OCI-LY7 (cell line): ENCODE results near the gene ATP2C2. TPM values are rescaled to one million over a fixed set of nuclear protein-coding genes. Genes with fewer than 3 reads are reported as not detected.
"Not testable (repeated sequence)": the region's sequence is repeated elsewhere in the genome, so short reads cannot be mapped to it uniquely, and the experiment has no call there.

Experiments
- BruUV-seq: library from RNA; stranded (reverse); fragments of 400-500 nt; replicated peaks from 2 replicates; lab custom pipeline; 2021; lab: Mats Ljungman, UMichigan
- CTCF ChIA-PET: fragments of 300-600 bp; sonication (Branson Sonifier 250); formaldehyde crosslinking; loops from one replicate; lab custom pipeline; 2022; ENCODE audit warnings: antibody characterized with exemption; ENCODE audit not compliant: unreplicated experiment; lab: Charles Lee
- POLR2A ChIA-PET: fragments of 300-600 bp; sonication (Branson Sonifier 250); formaldehyde crosslinking; loops from one replicate; lab custom pipeline; 2022; ENCODE audit warnings: antibody characterized with exemption; lab: Charles Lee
- DNase-seq: peaks from one replicate; pipeline ENCODE4 v3.0.0-alpha.2; 2015; ENCODE audit warnings: low spot score
- H2AFZ ChIP-seq: fragments of 200-600 bp; sonication (generic), shearing (Covaris generic); 2 replicates; pipeline ENCODE4 v1.6.1; 2014; ENCODE audit warnings: mild to moderate bottlenecking, antibody characterized with exemption, low read length, moderate library complexity
- H3K27ac ChIP-seq: fragments of 200-600 bp; sonication (generic); 2 replicates; pipeline ENCODE4 v1.5.1; 2014; ENCODE audit warnings: mixed run types, low read depth, mild to moderate bottlenecking, moderate library complexity, low read length, inconsistent platforms; ENCODE audit not compliant: poor library complexity, severe bottlenecking
- H3K36me3 ChIP-seq: fragments of 200-600 bp; sonication (generic); 2 replicates; pipeline ENCODE4 v1.6.1; 2014; ENCODE audit warnings: mild to moderate bottlenecking, antibody characterized with exemption, low read length, moderate library complexity, mixed read lengths; ENCODE audit not compliant: insufficient read depth
- H3K4me1 ChIP-seq: fragments of 200-600 bp; sonication (generic); 2 replicates; pipeline ENCODE4 v1.5.1; 2014; ENCODE audit warnings: mild to moderate bottlenecking, low read length; ENCODE audit not compliant: insufficient read depth, poor library complexity, severe bottlenecking
- H3K4me2 ChIP-seq: fragments of 200-600 bp; sonication (generic); 2 replicates; pipeline ENCODE4 v1.6.1; 2014; ENCODE audit warnings: mild to moderate bottlenecking, low read length
- H3K4me3 ChIP-seq: fragments of 200-600 bp; sonication (generic); 2 replicates; pipeline ENCODE4 v1.5.1; 2014; ENCODE audit warnings: mild to moderate bottlenecking, low read depth, low read length; ENCODE audit not compliant: poor library complexity, severe bottlenecking
- H3K79me2 ChIP-seq: fragments of 200-600 bp; sonication (generic); 2 replicates; pipeline ENCODE4 v1.6.1; 2016; ENCODE audit warnings: low read depth, mild to moderate bottlenecking, low read length, moderate library complexity, mixed read lengths; ENCODE audit not compliant: insufficient read depth
- H3K9me2 ChIP-seq: fragments of 200-600 bp; sonication (generic); 2 replicates; pipeline ENCODE4 v1.6.1; 2016; ENCODE audit warnings: mild to moderate bottlenecking, low read length, mixed read lengths; ENCODE audit not compliant: insufficient read depth
- H3K9me3 ChIP-seq: fragments of 200-600 bp; sonication (generic); 2 replicates; pipeline ENCODE4 v1.6.1; 2014; ENCODE audit warnings: mild to moderate bottlenecking, mixed run types, low read length, mixed read lengths
- H4K20me1 ChIP-seq: fragments of 200-600 bp; sonication (generic); 2 replicates; pipeline ENCODE4 v1.6.1; 2014; ENCODE audit warnings: mild to moderate bottlenecking, antibody characterized with exemption, low read length, moderate library complexity, mixed read lengths; ENCODE audit not compliant: insufficient read depth
- CTCF ChIP-seq: fragments of 200-600 bp; sonication (generic); conservative IDR thresholded peaks from 2 replicates; pipeline ENCODE4 v1.5.1; 2014; ENCODE audit warnings: mild to moderate bottlenecking, antibody characterized with exemption, low read length, moderate library complexity, mixed read lengths
- EZH2phosphoT487 ChIP-seq: fragments of 200-600 bp; sonication (generic); IDR thresholded peaks from 2 replicates; pipeline ENCODE4 v1.6.1; 2018; ENCODE audit warnings: low read depth, borderline replicate concordance, mild to moderate bottlenecking, mixed run types, antibody characterized with exemption, low read length, moderate library complexity, mixed read lengths
- intact Hi-C: fragments of 100-400 bp; cut with micrococcal nuclease; formaldehyde crosslinking; loops from one replicate; pipeline ENCODE4 v1.10.0; 2022; ENCODE audit not compliant: unreplicated experiment
- total RNA-seq, 2 experiments: library from RNA; depleted of rRNA in 1 of 2; stranded (reverse); fragments of >200 nt in 1 of 2; shearing (Covaris generic) in 1 of 2; gene quantifications; 2 replicates each; pipeline ENCODE4 v1.2.3, GENCODE V29; 2014 to 2022

The ATP2C2 gene
- total RNA-seq, 2 experiments from 2014 or later, result 0.66 TPM; not detected in 1

- no peak overlapping the region for H2AFZ ChIP-seq
- no peaks in the 10 kb centered on the region for H3K36me3 ChIP-seq
- TF ChIP-seq EZH2phosphoT487 (no peak), CTCF (no peak)
- no peaks in the 10 kb centered on the region for H3K79me2 ChIP-seq
- H3K27ac ChIP-seq, result no peak overlapping the region
- no peak overlapping the region for H3K4me2 ChIP-seq
- DNase-seq, result no peak
- no peaks in the 10 kb centered on the region for H4K20me1 ChIP-seq
- H3K9me2 ChIP-seq, result no peaks in the 10 kb centered on the region
- H3K4me1 ChIP-seq, result no peaks in the 10 kb centered on the region
- no peaks in the 10 kb centered on the region for H3K9me3 ChIP-seq
- intact Hi-C loops, result no loop called here
- no peak overlapping the region for H3K4me3 ChIP-seq
- POLR2A ChIA-PET, result no interaction called here
- CTCF ChIA-PET, result no interaction called here
- no TSS peak for BruUV-seq
Observed at GRCh38 chr16:84449156-84450140, 81.1 kb downstream of the ATP2C2 start.

DNA sequence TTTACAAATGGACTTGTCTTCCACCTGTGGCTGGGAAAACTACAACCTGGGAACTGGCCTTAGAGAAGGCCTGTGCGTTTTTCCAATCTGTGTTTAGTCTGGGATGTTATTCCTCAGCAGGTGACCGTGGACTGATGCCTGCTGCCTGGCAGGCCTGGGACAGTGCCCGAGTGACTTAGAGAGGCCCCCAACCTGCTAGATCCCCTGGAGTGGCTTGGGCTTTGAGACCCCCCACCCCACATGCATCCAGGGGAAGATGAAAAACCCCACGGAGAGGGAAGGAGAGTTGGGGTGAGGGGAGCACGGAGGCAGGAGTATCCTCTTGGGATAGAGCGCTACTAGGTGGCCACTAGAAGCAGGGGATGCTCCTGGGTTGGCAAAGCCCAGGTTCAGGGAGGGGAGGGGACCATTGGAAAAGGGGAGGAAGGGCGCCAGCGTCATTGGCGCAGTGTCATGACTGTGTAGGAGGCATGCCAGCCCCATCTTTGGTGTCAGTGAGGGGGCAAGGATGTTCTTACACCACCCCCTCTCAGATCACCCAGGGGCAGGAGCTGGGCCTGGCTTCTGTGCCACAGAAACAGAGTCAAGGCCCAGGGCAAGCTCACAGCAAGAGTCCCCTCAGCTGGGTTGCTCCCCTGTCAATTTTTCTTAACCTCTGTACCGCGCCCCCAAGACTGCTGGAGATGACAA is 82.0 kb downstream of the ATP2C2 start:
- no peak overlapping the region for H2AFZ ChIP-seq
- no peaks in the 10 kb centered on the region for H3K9me2 ChIP-seq
- intact Hi-C loops, result no loop called here
- no peaks in the 10 kb centered on the region for H4K20me1 ChIP-seq
- no peak overlapping the region for H3K27ac ChIP-seq
- H3K79me2 ChIP-seq, result no peaks in the 10 kb centered on the region
- H3K4me3 ChIP-seq, result no peak overlapping the region
- ChIA-PET CTCF (interaction anchor here (0.5 kb wide), 1 partner anchor 1683 kb away, joined by 5 read pairs; no protein-coding TSS in a partner anchor), POLR2A (no interaction called here)
- DNase-seq, result no peak
- no peaks in the 10 kb centered on the region for H3K36me3 ChIP-seq
- H3K4me2 ChIP-seq, result no peak overlapping the region
- no TSS peak for BruUV-seq
- no peaks in the 10 kb centered on the region for H3K4me1 ChIP-seq
- no peaks in the 10 kb centered on the region for H3K9me3 ChIP-seq
- no peak for TF ChIP-seq EZH2phosphoT487
- no peak for TF ChIP-seq CTCF

DNA sequence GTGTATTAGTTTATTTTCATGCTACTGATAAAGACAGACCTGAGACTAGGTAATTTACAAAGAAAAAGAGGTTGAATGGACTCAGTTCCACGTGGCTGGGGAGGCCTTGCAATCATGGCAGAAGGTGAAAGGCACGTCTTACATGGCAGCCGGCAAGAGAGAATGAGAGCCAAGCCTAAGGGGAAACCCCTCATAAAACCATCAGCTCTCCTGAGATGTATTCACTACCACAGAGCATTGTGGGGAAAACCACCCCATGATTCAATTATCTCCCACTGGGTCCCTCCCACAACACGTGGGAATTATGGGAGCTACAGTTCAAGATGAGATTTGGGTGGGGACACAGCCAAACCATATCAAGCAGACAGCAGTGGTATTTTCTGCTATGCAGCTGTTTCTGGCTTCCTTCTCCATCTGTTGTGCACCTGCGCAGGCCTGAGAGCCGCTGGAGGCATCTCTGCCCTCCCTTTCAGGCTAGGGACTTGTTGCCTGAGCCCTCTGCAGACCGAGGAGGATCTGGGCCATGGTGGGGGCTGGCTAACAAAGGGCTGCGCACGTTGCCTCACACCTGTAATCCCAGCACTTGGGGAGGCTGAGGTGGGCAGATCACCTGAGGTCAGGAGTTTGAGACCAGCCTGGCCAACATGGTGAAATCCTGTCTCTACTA is 82.8 kb downstream of the ATP2C2 start:
- H3K4me2 ChIP-seq, H3K9me3 ChIP-seq, H3K9me2 ChIP-seq, H2AFZ ChIP-seq, BruUV-seq, H3K4me3 ChIP-seq, H4K20me1 ChIP-seq, H3K27ac ChIP-seq, H3K4me1 ChIP-seq, DNase-seq, H3K79me2 ChIP-seq, H3K36me3 ChIP-seq, POLR2A ChIA-PET, intact Hi-C loops: not testable (repeated sequence)
- CTCF ChIA-PET, result interaction anchor here (0.5 kb wide), 1 partner anchor 1683 kb away, joined by 5 read pairs; no protein-coding TSS in a partner anchor
